Ovary (tissue), 3 donors: ENCODE measurements around the gene GNAI2.

Source experiments
- EP300 ChIP-seq: sonication (generic); formaldehyde crosslinking; IDR thresholded peaks from one replicate; pipeline ENCODE4 v1.6.1; 2017; ENCODE audit warnings: antibody characterized with exemption
- POLR2A ChIP-seq: fragments of 450-650 bp; IDR thresholded peaks from one replicate; pipeline ENCODE4 v1.6.1; 2017; ENCODE audit warnings: antibody characterized with exemption, mild to moderate bottlenecking, moderate library complexity
- TF ChIP-seq, protein P1 (sequence below), 3 donors: fragments of 450-650 bp in 2 of 3; fragments of 200-600 bp in 1 of 3; IDR thresholded peaks; one replicate each; pipeline versions ENCODE4 v1.5.1 to v1.8.0; 2016 to 2022; ENCODE audit warnings: antibody characterized with exemption in 3 of 3, mild to moderate bottlenecking in 1 of 3
- donor health status: DM: no; HTN: no; CAD: no.

DNA sequence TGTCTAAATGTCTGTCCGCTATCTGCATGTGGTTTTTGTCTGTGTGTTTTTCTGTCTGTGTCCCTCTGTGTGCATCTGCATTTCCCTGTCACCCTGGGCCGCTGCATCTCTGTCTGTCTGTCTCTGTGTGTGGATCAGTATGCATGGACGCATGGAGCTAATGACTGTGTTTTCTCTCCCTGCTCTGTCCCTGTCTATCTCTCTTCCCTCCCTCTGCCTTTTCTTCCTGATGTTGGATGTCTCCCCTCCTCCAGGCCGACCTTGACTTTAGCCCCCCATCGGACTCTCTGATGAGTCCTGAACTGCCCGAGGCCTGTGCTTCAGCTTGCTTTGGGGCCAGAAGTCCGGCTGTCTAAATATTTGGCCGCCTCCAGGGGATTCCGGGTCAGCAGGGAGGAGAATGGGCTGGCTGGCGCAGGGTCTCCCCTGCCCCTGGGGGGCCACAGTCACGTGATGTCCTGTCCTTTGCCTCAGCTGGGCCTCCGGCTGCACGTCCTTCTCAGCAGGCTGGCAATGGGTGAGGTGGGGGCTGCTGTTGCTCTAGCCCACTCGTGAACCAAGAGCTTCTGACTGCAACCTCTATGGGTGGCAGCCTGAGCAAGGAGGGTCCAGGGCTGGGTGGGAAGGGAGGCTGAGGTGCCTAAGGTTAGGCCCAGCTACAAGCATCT, 27.2 kb upstream of the GNAI2 start:
- TF ChIP-seq, protein P1, sequence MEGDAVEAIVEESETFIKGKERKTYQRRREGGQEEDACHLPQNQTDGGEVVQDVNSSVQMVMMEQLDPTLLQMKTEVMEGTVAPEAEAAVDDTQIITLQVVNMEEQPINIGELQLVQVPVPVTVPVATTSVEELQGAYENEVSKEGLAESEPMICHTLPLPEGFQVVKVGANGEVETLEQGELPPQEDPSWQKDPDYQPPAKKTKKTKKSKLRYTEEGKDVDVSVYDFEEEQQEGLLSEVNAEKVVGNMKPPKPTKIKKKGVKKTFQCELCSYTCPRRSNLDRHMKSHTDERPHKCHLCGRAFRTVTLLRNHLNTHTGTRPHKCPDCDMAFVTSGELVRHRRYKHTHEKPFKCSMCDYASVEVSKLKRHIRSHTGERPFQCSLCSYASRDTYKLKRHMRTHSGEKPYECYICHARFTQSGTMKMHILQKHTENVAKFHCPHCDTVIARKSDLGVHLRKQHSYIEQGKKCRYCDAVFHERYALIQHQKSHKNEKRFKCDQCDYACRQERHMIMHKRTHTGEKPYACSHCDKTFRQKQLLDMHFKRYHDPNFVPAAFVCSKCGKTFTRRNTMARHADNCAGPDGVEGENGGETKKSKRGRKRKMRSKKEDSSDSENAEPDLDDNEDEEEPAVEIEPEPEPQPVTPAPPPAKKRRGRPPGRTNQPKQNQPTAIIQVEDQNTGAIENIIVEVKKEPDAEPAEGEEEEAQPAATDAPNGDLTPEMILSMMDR (IDR thresholded peaks at IDR 0.05): no peak
- no peak for TF ChIP-seq EP300
- TF ChIP-seq POLR2A: no peak
